HG03039 (cell line): ENCODE results near the gene ZBTB18.

Experiments
- ATAC-seq: cut with Tn5 transposase; IDR thresholded peaks from one replicate; pipeline ENCODE4 v1.9.1; 2021; ENCODE audit warnings: mild to moderate bottlenecking, moderate library complexity; ENCODE audit not compliant: unreplicated experiment

ZBTB18 gene

DNA sequence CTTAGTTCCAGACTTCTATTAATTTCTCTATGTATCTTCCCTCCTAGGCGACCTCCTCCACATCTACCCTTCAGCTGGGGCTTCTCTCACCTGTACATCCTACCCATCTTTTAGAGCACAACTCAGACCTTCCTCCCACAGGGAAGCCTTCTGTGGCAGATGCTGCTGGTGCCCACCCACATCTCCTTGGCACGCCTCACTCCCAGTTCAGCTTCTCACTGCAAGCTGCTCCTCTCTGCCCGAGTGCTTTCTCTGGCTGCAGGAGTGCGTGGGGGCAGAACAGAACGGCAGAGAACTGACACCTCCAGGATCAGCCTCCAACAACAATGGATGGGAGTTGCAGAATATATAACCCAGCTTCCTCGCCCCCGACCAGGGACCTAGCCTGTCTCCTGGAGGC lies 36.5 kb downstream of the ZBTB18 start:
- no peak for ATAC-seq

DNA sequence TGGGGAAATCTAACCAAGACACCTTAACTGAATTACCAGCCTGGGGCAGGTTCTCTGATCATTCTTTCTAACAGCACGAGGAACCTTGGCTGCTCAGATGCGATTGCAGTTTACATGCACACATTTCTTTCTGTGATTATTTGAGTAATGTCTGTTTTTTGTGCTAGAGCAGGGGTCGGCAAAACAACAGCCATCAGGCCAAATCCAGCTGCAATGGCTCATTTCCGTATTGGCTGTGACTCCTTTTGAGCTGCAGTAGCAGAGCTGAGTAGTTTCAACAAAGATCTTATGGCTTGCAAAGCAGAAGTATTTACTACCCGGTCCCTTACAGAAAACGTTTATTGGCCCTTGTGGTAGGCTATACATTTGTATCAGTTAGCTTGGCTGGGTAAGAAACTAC lies 37.1 kb downstream of the ZBTB18 start:
- ATAC-seq: no peak

DNA sequence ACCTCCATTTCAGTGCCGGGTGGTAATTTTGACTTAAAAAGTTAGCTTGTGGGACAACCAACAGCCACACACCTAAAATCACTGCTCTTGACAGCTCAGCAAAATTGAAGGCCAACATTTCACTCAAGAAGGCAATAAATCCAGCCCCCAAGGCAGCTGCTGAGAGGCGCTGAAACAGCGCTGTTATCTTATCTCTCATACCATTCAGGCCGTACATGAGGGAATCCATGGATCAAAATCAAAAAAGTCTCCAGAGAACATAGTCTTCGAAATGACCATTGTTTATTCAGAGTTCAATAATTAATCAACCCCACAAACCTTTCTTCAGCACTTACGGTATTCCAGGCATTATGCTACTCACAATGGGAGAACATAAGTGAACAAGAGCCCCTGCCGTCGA lies 38.5 kb downstream of the ZBTB18 start:
- ATAC-seq: no peak

DNA sequence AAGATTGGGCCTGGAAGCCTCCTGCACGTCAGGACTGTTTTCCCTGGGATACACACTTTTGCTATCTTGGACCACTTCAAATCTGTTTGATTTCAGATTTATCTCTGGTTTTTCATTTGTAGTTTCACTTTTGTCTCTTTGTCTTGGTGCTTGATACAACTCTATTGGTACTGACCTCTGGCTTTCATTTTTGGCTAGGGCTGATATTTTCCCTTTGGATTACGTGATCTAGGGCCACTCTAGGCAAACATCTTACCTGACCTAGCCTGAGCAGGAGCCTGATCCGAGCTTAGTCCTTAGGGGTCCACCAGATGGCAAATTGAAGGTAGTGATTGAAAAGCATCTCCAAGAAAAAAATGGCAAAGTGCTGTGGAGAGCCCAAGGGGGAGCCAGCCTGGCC lies 39.6 kb downstream of the ZBTB18 start:
- ATAC-seq: no peak

DNA sequence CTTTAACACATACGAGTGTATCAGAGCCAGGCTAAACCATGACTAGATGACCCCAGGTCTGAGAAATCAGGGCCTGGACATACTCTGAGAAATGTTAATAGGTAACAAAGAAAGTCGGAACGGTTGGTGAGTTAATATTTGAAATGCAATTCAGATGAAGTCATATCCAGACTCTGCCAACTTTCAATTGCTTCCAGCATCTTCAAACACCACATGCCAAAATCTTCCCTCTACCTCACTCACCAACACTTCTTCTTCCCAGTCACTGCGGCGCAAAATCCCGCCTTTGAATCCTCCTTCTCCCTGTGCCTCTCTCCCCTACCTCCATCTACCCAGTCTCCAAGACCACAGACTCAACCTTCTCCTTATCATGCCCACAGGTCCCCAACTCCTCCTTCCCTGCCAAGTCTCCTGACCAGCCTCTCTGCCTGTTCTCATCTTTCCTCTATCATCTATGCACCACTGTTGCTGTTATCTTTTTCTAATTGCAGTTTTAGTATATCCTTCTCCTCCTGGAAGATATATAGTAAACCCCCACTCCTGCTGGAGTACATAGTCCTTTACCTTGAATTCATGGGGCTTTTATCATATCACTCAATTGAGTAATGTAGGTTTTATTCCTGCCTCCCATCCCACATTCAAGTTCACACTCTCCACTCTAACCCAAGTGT lies 41.3 kb downstream of the ZBTB18 start:
- no peak for ATAC-seq

DNA sequence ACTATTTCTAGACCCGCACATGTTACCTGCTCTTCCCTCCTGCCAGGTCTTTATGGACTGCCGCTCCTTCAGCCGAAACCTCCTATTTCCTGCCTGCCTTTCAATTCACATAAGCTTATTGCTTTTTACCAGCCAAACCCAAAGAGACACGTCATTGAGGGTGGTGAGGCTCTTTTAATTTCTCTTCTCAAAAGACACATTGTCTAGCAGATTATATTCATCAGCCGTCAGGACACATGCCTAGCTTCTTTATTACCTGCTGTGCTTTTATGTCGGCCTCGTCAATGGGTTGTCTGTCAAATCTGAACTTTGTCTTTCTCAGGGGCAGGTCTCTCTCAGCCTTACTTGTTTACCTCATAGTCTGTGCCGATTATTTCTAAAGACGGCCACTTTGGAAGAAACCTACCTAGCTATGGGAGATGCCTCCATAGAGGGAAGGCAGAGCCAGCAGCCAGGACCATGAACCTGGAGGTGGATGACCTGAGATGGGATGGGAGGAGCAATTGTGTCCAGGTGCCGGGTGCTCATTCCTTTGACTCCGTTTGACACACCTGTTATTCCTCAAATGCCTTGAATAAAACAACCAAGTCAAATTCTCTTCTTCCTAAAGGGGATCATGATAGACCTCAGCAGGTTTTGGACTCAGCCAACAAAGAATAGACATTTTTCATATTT lies 42.0 kb downstream of the ZBTB18 start:
- ATAC-seq: no peak

DNA sequence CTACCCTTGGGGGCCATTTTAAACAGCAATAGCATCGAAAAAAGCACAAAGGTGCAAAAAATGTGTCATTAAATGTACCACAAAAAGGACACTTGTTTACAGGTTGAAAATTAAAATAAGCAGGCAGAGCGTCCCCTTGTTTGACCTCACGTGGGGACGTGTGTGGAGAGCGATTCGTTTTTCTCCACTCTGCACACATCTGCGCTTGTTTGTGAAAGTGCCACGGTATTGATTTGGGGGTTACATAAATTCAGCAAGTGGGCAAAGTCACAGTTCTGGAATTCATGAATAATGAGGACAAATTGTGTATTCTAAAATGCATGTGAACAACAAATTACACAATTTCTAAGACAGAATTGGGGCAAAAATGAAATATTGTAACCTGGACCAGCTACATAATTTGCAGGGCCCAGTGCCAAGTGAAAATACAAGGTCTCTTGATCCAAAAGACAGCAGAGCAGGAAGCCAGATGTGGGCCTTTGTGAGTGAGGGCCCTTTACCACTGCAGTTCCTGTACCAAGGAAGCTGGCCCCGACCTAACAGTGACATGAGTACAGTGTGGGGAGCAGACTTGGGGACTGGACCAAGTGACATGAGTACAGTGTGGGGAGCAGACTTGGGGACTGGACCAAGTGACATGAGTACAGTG lies 43.9 kb downstream of the ZBTB18 start:
- ATAC-seq: no peak

DNA sequence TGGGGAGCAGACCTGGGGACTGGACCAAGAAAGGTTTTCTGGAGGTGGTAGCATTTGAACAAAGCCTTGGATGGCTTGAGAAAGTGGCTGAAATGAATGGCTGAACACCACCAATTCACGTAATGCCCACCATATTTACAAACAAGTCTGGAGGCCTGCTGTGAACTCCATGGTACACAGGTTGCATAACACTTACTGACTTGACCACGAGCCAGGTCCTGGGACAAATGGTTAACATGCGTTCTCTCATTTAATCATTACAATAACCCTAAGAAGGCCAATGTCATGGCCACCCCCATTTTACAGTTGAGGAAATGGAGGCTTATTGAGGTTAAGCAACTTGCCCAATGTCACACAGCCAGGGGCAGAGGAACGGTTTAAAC lies 44.4 kb downstream of the ZBTB18 start:
- no peak for ATAC-seq

DNA sequence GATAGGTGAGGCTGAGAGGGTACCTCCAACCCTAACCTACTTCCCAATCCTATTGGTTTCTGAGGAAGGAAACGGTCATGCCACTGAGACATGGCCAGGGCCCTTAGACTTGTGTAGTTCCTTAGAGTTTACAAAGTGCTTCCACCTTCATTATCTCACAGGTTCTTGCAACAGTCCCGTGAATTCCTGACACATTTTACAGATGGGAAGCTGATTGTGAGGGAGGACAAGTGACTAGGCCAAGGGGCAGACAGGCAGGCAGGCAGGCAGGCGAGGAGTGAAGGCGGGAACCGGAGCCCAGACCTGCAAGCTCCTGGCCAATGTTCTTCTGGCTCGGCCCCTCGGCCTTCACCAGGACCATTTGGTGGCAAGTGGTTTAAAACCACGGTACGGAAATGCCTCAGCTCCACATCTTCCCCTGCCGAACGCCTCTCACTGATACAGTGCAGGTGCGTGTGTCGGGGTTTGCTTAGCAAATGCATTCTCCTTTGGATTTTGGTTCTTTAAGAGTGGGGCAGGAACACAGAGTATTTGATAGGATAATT lies 45.1 kb downstream of the ZBTB18 start:
- no peak for ATAC-seq

DNA sequence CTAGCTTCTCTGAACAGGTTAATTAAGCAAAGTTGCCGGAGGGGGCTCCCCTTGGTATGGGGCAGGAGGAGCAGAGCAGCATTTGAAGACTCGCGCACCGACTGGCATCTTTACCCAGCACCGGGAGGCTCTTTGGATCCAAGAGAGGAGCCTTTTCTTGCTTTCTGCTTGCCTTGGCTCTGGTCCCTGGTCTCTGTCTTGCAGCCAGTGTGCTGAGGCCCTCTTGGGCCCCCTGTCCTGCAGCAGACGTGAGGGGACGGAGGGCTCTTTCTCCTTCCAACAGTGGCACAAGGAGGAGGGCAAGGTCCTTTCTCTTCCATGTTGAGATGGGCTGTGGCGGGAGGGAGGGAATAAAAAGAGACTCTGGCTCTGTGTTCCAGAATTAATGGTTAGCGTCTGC lies 45.6 kb downstream of the ZBTB18 start:
- ATAC-seq: no peak

DNA sequence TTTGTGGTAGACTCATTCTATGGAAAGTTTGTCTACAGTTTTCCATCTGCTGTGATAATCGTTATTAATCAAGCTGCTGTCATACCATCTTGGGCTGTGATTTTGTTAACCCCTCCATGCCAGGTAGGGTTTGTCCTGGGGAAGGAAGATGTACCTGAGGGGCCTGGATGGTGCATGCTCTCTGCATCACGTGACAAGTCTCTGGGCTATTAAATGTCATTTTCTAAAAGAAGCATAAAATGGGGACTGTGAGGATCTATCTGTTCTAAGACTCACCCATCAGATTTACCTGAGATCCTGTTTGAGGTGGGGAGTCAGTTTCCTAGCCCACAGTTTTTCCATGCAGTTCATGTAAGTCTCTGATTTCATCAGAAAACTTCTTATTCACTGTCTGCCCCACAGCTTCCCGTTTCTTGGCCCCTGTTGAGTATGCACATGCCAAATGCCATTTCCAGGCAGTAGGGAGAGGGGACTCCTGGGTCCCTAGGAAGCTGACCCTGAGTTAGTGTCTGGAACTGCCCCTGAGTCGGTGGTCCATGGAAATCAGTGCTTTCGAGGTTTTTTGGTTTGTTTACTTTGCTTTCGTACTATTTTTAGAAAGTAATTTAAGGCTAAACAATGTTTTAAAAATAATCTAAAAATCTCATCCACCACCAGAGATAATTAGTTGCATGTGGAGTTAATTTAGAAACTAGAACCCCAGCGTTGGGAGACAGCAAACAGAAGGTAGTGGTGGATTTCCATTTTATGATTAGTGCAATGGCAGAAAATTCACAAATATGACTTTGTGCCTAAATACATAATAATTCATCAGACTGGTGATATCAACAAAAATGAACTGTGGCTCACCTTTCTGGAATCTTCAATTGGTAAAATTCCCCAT lies 46.7 kb downstream of the ZBTB18 start:
- no peak for ATAC-seq

DNA sequence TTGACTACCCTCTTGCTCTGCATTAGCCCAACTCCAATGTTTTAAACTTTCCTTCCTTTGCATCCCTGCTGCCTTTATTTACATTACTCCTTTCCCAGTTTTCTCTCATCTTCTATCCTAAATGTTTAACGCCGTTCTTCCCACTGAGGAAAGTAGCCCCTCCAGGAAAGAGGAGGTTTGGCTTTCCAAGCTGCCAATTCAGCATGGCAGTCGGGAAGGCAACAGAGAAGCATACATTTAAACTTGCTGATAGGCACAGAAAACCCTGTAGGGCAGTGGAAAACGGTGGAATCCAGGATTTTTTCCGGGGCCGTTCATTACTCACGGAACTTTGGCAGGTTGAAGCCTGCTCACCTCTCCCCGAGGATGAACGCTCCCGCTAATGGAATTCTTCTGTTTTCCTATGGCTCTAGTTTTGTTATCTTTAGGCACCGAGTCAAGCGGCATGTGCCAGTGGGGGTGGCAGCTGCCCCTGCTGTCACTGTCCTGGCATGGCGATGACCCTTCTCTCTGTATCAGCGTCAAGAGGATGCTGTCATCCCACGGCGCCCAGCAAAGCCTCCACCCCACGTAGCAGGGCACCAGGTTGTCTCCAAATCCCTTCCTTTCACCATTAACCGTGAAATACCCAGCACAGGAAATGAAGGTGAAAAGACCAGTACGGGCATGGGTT lies 48.3 kb downstream of the ZBTB18 start:
- no peak for ATAC-seq

DNA sequence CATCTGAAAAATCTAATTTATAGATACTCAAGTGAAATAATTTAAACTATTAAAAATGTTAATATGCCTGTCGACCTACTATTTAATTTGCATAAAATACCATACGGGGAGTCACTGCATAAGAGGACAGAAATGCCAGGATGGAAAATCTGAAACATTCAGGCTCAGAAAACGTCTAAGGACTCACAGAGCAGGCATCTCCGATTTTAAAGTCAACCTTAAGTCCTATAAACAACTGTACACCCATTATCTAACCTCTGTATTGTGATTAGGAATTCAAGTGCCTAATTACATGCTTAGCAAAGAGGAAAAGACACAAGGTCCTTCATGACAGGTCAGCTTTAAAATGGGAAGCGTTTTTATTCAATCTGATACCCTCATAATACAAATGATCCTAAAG lies 49.2 kb downstream of the ZBTB18 start:
- no peak for ATAC-seq

DNA sequence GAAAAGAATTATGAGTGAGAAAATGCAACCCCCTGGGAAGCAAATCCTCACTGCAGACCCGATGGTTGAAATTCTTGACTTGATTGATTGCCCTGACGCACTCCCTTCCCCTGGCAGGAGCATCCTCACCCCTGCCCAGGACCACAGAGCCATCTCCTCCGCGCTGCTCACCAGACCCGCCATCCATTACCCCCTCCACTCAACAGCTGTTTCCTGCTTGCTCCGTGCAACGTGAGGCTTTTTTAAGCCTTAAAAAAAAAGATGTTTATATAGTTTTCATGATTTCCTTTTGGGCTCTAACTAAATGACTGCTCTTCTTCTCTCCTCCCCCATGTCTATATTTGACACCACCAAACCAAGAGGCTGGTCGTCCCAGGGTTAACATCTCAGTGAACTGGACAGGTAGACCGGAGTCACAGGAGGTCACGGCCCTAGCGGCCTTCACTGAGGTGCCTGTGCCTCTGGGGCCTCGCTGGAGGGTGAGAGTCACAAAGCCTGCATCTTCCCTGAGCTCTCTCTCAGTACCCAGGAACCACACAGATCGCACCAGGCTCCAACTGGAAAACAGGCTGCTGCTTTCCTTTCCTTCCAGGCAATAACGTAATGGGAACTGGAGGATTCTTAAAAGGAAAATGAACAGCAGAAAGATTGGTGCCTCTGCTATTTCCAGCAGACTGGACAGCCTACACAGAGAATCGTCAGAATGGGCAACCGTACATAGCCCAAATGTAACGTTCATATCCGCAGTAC lies 49.8 kb downstream of the ZBTB18 start:
- no peak for ATAC-seq

DNA sequence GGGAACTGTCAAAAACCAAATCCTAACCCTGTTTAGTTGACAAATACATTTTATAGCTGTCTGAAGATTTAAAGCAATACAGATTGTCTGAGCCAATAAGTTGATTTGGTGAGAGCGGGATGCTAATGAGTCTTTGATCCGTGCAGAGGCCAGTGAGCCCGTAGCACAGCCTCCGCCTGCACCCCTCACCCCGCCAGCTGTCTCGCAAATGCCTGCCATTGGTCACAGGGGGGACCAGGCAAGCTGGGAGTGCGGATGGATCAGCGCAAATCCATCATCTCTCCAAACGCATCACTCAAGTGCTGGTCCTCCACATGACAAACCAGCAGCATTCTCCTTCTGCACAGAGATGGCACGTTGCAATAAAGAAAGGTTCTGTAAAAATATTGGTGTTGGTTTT lies 51.0 kb downstream of the ZBTB18 start:
- ATAC-seq: no peak

DNA sequence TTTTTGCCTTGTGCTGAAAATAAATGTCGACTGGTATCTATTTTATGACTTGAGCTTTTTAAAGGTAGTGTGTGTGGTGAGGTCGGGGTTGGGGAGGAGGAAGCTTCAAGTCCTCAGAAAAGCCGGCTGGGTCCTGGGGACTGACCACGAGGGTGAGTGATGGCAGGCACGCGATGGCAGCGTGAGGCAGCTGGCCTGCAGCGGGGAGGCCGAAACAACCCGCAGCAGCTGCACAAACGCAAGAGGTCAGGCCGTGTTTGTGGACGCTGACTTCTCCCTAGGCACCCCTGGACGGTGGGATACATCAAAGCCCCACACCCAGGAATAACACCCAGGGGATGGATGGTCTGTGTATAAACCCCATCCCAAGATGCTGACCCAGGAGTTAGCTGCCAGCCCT lies 51.4 kb downstream of the ZBTB18 start:
- ATAC-seq: no peak

DNA sequence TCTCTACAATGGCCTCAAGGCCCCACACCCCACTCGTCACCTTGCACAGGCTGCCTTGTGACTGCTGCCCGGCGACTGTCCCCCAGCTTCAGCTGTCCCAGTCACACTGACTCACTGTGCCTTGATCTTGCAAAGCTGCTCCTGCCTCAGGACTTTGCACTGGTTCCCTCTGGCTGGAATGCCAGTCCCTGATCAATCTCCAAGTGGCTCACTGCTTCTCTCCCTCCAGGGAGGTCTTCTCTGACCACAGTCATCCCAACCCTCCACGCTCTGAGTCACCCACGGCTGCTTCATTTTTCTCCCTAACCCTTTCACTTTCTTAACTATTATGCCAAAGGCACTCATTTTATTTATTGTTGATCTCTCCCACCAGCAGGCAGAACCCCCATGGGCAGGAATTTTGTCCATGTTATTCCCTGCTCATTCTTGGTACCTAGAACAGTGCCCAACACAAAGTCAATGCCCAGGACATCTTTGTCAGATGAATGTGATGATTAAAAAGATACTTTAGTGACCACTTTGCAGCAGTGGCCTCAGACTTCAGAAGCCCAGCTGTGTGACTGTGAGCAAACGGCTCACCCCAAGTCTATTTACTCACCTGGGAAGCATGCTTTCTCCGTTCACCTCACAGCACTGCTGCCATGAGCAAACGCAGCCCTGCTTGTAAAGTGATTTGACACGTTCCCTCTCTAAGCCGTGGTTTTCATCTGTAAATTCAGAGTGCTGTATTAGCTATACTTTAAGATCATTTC lies 53.4 kb downstream of the ZBTB18 start:
- no peak for ATAC-seq

DNA sequence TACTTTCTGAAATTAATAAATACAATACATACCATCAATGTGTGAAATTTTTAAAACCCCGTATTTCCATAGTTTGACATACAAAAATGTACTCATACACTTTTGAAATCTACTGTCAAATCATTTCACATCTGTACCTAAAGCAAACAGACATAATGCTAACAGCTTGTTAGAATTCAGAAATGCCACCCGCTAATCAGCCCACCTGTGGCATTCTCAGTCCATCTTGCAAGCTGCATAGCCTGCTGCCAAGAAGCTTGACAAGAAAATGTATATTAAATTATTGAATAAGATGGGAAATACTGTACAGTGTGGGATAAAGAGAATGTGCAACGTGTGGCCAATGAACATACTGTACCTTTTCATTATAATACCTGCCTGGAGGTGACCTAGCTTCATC lies 55.1 kb downstream of the ZBTB18 start:
- no peak for ATAC-seq
